RWPE2 (cell line): ENCODE data around the gene NLRP13.

Experiments used
- ATAC-seq: fragments of 200-7000 bp; cut with Tn5 transposase; 3 replicates; pipeline ENCODE4 v1.9.1; 2021; ENCODE audit warnings: low read depth
- DNase-seq: peaks from one replicate; pipeline ENCODE4 v3.0.0-alpha.2; 2020; ENCODE audit warnings: low spot score
- H3K27ac ChIP-seq: fragments of 450-650 bp; 2 replicates; pipeline ENCODE4 v1.5.1; 2017; ENCODE audit warnings: mild to moderate bottlenecking; ENCODE audit not compliant: poor library complexity, severe bottlenecking
- H3K27me3 ChIP-seq: fragments of 250-450 bp; sonication (Bioruptor Pico); 2 replicates; pipeline ENCODE4 v1.5.1; 2021; ENCODE audit warnings: mild to moderate bottlenecking, moderate library complexity; ENCODE audit not compliant: insufficient read depth, poor library complexity, severe bottlenecking
- H3K36me3 ChIP-seq: fragments of 250-450 bp; sonication (Bioruptor Pico); 2 replicates; pipeline ENCODE4 v1.5.1; 2020; ENCODE audit warnings: low read depth, mild to moderate bottlenecking, moderate library complexity
- H3K4me1 ChIP-seq: fragments of 250-450 bp; sonication (Bioruptor Pico); 2 replicates; pipeline ENCODE4 v1.5.1; 2021; ENCODE audit warnings: mild to moderate bottlenecking, moderate library complexity; ENCODE audit not compliant: insufficient read depth, poor library complexity, severe bottlenecking
- H3K4me3 ChIP-seq: fragments of 250-450 bp; sonication (Bioruptor Pico); 2 replicates; pipeline ENCODE4 v1.5.1; 2021; ENCODE audit warnings: mild to moderate bottlenecking, moderate library complexity; ENCODE audit not compliant: severe bottlenecking
- H3K9me3 ChIP-seq: fragments of 250-450 bp; sonication (Bioruptor Pico); 2 replicates; pipeline ENCODE4 v1.5.1; 2021; ENCODE audit warnings: mild to moderate bottlenecking, moderate library complexity; ENCODE audit not compliant: severe bottlenecking
- TF ChIP-seq, protein P1 (sequence below): fragments of 450-650 bp; IDR thresholded peaks from one replicate; pipeline ENCODE4 v1.5.1; 2017; ENCODE audit warnings: mild to moderate bottlenecking, moderate library complexity; ENCODE audit not compliant: poor library complexity, severe bottlenecking

Gene NLRP13

DNA sequence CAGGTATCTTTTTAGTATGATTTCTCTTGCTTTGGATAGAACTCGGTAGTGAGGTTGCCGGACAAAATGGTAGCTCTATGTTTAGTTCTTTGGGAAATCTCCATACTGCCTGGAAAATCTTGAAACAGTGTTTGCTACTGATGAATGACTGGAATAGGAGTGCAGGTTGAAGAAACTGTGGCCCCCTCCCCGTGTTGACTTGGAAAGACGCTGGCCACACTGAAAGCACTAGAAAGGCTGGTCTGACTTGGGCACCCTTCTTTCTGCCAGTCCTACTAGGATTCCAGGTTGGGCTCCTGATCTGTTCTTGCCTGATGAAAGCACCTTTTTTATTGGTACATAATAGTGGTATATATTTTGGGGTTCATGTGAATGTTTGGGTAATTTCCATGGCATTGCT, 49.5 kb downstream of the NLRP13 start:
- TF ChIP-seq, protein P1, sequence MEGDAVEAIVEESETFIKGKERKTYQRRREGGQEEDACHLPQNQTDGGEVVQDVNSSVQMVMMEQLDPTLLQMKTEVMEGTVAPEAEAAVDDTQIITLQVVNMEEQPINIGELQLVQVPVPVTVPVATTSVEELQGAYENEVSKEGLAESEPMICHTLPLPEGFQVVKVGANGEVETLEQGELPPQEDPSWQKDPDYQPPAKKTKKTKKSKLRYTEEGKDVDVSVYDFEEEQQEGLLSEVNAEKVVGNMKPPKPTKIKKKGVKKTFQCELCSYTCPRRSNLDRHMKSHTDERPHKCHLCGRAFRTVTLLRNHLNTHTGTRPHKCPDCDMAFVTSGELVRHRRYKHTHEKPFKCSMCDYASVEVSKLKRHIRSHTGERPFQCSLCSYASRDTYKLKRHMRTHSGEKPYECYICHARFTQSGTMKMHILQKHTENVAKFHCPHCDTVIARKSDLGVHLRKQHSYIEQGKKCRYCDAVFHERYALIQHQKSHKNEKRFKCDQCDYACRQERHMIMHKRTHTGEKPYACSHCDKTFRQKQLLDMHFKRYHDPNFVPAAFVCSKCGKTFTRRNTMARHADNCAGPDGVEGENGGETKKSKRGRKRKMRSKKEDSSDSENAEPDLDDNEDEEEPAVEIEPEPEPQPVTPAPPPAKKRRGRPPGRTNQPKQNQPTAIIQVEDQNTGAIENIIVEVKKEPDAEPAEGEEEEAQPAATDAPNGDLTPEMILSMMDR: no peak
- no peaks in the 10 kb centered on the region for H3K36me3 ChIP-seq
- no peak overlapping the region for H3K4me3 ChIP-seq
- peaks cover under 1% of the 10 kb centered on the region for H3K9me3 ChIP-seq
- H3K27ac ChIP-seq: no peak overlapping the region
- DNase-seq: no peak
- ATAC-seq: no peak
- H3K4me1 ChIP-seq: no peaks in the 10 kb centered on the region
- no peaks in the 10 kb centered on the region for H3K27me3 ChIP-seq

DNA sequence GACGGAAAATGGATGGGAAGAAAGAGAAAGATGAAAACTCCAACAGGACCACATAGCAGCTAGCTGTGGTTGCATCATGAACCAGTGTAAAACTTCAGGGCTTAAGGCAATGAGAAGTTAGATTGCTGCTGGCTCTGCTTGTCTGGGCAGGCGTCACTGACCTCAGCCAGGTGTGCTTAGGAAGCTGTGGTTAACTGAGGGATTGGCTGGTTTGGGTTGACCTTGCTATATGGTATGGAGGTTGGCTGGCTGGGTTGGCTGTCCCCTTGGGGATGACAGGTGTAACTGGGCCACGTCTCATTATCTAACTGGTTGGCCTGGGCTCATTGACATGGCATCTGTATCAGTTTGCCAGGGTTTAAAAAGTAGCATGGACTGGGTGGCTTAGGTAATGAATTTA, 54.9 kb downstream of the NLRP13 start:
- H3K36me3 ChIP-seq: no peaks in the 10 kb centered on the region
- no peaks in the 10 kb centered on the region for H3K27me3 ChIP-seq
- H3K27ac ChIP-seq: no peak overlapping the region
- DNase-seq (no peak), ATAC-seq (no peak)
- TF ChIP-seq, protein P1: no peak
- H3K4me1 ChIP-seq: no peaks in the 10 kb centered on the region
- no peaks in the 10 kb centered on the region for H3K9me3 ChIP-seq
- no peak overlapping the region for H3K4me3 ChIP-seq

DNA sequence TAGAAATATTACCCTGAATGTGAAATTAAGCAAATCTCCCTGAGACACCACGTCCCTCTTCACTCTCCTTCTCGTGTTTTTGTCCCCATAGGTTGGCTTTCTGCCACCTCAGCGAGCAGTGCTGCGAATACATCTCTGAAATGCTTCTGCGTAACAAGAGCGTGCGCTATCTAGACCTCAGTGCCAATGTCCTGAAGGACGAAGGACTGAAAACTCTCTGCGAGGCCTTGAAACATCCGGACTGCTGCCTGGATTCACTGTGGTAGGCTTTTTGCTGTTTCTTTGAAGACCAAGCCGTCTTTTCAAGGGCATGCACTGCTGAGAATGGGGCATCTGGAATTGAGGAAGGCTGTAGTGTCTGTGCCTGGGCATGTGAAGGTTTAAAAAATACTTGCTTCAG, 61.4 kb downstream of the NLRP13 start:
- ATAC-seq: no peak
- H3K9me3 ChIP-seq: peaks cover 3% of the 10 kb centered on the region

DNA sequence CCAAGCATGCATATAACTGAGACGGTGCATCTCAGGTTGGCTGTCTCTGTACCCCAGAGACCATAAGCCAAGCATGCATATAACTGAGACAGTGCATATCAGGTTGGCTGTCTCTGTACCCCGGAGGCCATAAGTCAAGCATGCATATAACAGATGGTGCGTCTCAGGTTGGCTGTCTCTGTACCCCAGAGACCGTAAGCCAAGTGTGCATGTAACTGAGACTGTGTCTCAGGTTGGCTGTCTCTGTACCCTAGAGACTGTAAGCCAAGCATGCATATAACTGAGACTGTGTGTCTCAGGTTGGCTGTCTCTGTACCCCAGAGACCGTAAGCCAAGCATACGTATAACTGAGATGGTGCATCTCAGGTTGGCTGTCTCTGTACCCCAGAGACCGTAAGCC, 65.0 kb downstream of the NLRP13 start:
- Histone ChIP-seq H3K9me3 (peaks cover 3% of the 10 kb centered on the region), H3K4me1 (no peaks in the 10 kb centered on the region), H3K4me3 (no peak overlapping the region), H3K27ac (no peak overlapping the region), H3K27me3 (no peaks in the 10 kb centered on the region), H3K36me3 (no peaks in the 10 kb centered on the region)
- TF ChIP-seq, protein P1: no peak
- ATAC-seq (no peak), DNase-seq (no peak)

More for the DNA sequence above, 61.4 kb downstream of the NLRP13 start:
- DNase-seq: no peak
- Histone ChIP-seq H3K27me3 (no peaks in the 10 kb centered on the region), H3K36me3 (no peaks in the 10 kb centered on the region), H3K4me1 (no peaks in the 10 kb centered on the region), H3K27ac (no peak overlapping the region), H3K4me3 (no peak overlapping the region)
- TF ChIP-seq, protein P1: no peak

DNA sequence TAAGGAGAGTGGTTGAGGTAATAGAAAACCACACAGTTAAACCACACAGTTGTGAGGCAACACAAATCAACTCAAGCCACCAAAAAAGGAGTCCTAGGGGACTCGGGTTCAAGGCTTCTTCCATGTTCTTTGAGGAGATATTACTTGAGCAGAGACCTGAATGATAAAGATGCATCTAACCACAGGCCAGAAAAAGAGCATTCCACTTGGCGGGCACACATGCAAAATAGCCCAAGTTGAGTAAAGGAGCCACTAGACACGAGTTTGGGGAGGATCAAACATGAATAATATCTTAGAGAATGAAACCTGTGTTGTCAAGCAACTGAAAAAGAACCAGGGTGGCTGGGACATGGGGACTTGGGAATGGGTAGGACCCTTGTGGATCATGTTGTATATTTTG, 65.6 kb downstream of the NLRP13 start:
- no peaks in the 10 kb centered on the region for H3K27me3 ChIP-seq
- peaks cover 3% of the 10 kb centered on the region for H3K9me3 ChIP-seq
- H3K4me3 ChIP-seq: no peak overlapping the region
- DNase-seq (no peak), ATAC-seq (no peak)
- H3K36me3 ChIP-seq: no peaks in the 10 kb centered on the region
- TF ChIP-seq, protein P1: no peak
- H3K4me1 ChIP-seq: no peaks in the 10 kb centered on the region
- H3K27ac ChIP-seq: no peak overlapping the region
